GM12878 (cell line): ENCODE results near the gene TNK2. TPM values are rescaled to one million over a fixed set of nuclear protein-coding genes. Genes with fewer than 3 reads are reported as not detected.

Source experiments
- ATAC-seq: fragments of 200-7000 bp; cut with Tn5 transposase; 3 replicates; pipeline ENCODE4 v1.9.1; 2020; ENCODE audit warnings: mild to moderate bottlenecking, moderate library complexity
- BruUV-seq: library from RNA; stranded (reverse); fragments of 400-500 nt; replicated peaks from 2 replicates; lab custom pipeline; 2021; lab: Mats Ljungman, UMichigan
- CTCF ChIA-PET: fragments of 300-600 bp; sonication (Branson Sonifier 250); formaldehyde crosslinking; extraction: SDS; loops from one replicate; lab custom pipeline; 2021; ENCODE audit warnings: inconsistent platforms; lab: Yijun Ruan, JAX
- POLR2A ChIA-PET: fragments of 350-600 bp; formaldehyde crosslinking; extraction: SDS; loops from one replicate; lab custom pipeline; 2021; ENCODE audit warnings: inconsistent platforms; lab: Charles Lee
- RAD21 ChIA-PET: fragments of 300-600 bp; sonication (Branson Sonifier 250); formaldehyde crosslinking; loops from one replicate; lab custom pipeline; 2023; ENCODE audit warnings: antibody characterized with exemption; ENCODE audit not compliant: unreplicated experiment; lab: Charles Lee
- SMC1A ChIA-PET: fragments of 300-600 bp; sonication (Branson Sonifier 250); formaldehyde crosslinking; loops from one replicate; lab custom pipeline; 2023; ENCODE audit not compliant: unreplicated experiment, uncharacterized antibody; lab: Charles Lee
- DNase-seq: peaks from one replicate; pipeline ENCODE4 v3.0.0-alpha.2; 2011; ENCODE audit warnings: low read depth, low spot score
- FAIRE-seq: peaks from 3 replicates; lab custom pipeline; 2011; peaks lifted over from hg19 to GRCh38; lab: Jason Lieb, UNC
- H2AFZ ChIP-seq: 2 replicates; pipeline ENCODE4 v1.6.0; 2011; ENCODE audit warnings: low read depth, low read length, control low read depth; ENCODE audit not compliant: control insufficient read depth
- H3K27ac ChIP-seq: 2 replicates; pipeline ENCODE4 v1.5.1; 2011; ENCODE audit warnings: control low read depth; ENCODE audit not compliant: control insufficient read depth, insufficient read depth
- H3K27me3 ChIP-seq, 2 experiments: replicated peaks in 1 of 2; 2 replicates each; pipeline versions ENCODE4 v1.6.0 to v1.6.1; 2011; ENCODE audit warnings: low read length in 1 of 2; ENCODE audit not compliant: control insufficient read depth in 2 of 2, insufficient read depth in 2 of 2
- H3K36me3 ChIP-seq, 2 experiments: 2 replicates each; pipeline ENCODE4 v1.5.1; 2011; ENCODE audit warnings: low read length in 1 of 2; ENCODE audit not compliant: control insufficient read depth in 2 of 2, insufficient read depth in 2 of 2
- H3K4me1 ChIP-seq: 2 replicates; pipeline ENCODE4 v1.6.1; 2011; ENCODE audit warnings: mild to moderate bottlenecking, low read length, moderate library complexity, mixed read lengths; ENCODE audit not compliant: control insufficient read depth, insufficient read depth
- H3K4me2 ChIP-seq: 2 replicates; pipeline ENCODE4 v1.6.0; 2011; ENCODE audit warnings: control low read depth; ENCODE audit not compliant: control insufficient read depth, insufficient read depth
- H3K4me3 ChIP-seq: fragments of 200-600 bp; sonication (generic); 2 replicates; pipeline ENCODE4 v1.5.1; 2016
- H3K79me2 ChIP-seq: 2 replicates; pipeline ENCODE4 v1.6.0; 2011; ENCODE audit warnings: low read length; ENCODE audit not compliant: control insufficient read depth, insufficient read depth
- H3K9ac ChIP-seq: 2 replicates; pipeline ENCODE4 v1.8.0; 2011; ENCODE audit warnings: low read length, control low read depth, mixed read lengths; ENCODE audit not compliant: control insufficient read depth, insufficient read depth
- H3K9me3 ChIP-seq: replicated peaks from 3 replicates; pipeline ENCODE4 v1.5.1; 2011; ENCODE audit warnings: mild to moderate bottlenecking, low read length; ENCODE audit not compliant: control insufficient read depth, insufficient read depth
- H4K20me1 ChIP-seq: 2 replicates; pipeline ENCODE4 v1.6.0; 2011; ENCODE audit not compliant: control insufficient read depth, insufficient read depth
- ASH2L ChIP-seq: fragments of 300-600, 200-600 bp; sonication (generic); IDR thresholded peaks from 2 replicates; pipeline ENCODE4 v1.6.1; 2017; ENCODE audit warnings: low read depth, mild to moderate bottlenecking, borderline replicate concordance
- ATF7 ChIP-seq: fragments of 450-650 bp; IDR thresholded peaks from 2 replicates; pipeline ENCODE4 v1.6.1; 2016; ENCODE audit warnings: low read depth, mild to moderate bottlenecking
- CBX3 ChIP-seq: fragments of 200-600 bp; sonication (generic); IDR thresholded peaks from 2 replicates; pipeline ENCODE4 v1.6.1; 2016; ENCODE audit warnings: low read depth, borderline replicate concordance
- CEBPB ChIP-seq, 2 experiments: fragments of 150-350 bp in 1 of 2; IDR thresholded peaks; 2 replicates each; pipeline ENCODE4 v1.6.1; 2012 to 2014; ENCODE audit warnings: low read depth in 2 of 2, low read length in 2 of 2, borderline replicate concordance in 1 of 2, inconsistent platforms in 1 of 2
- EED ChIP-seq: sonication (generic); IDR thresholded peaks from 2 replicates; pipeline ENCODE4 v1.6.1; 2016; ENCODE audit warnings: antibody characterized with exemption, low read depth
- EP300 ChIP-seq, 2 experiments: fragments of 150-350 bp in 1 of 2; IDR thresholded peaks; 2 replicates each; pipeline ENCODE4 v1.6.1; 2011 to 2012; ENCODE audit warnings: low read depth in 2 of 2, low read length in 2 of 2, borderline replicate concordance in 1 of 2, improper control_type of control experiment in 1 of 2, inconsistent platforms in 1 of 2; ENCODE audit not compliant: control insufficient read depth in 1 of 2
- ETV6 ChIP-seq, 2 experiments: fragments of 450-650 bp in 1 of 2; IDR thresholded peaks in 1 of 2; conservative IDR thresholded peaks in 1 of 2; 2 replicates each; pipeline ENCODE4 v1.6.1; 2014; ENCODE audit warnings: antibody characterized with exemption in 1 of 2, borderline replicate concordance in 1 of 2, low read depth in 1 of 2, mild to moderate bottlenecking in 1 of 2, moderate library complexity in 1 of 2
- LARP7 ChIP-seq: fragments of 450-650 bp; IDR thresholded peaks from 2 replicates; pipeline ENCODE4 v1.6.1; 2017; ENCODE audit warnings: mild to moderate bottlenecking
- NFYA ChIP-seq: IDR thresholded peaks from 2 replicates; pipeline ENCODE4 v1.6.1; 2011; ENCODE audit warnings: low read depth, mild to moderate bottlenecking, low read length, improper control_type of control experiment, borderline replicate concordance
- SIX5 ChIP-seq: IDR thresholded peaks from 2 replicates; pipeline ENCODE4 v1.6.1; 2011; ENCODE audit warnings: mild to moderate bottlenecking, low read depth, low read length, moderate library complexity; ENCODE audit not compliant: severe bottlenecking
- SMAD1 ChIP-seq: fragments of 450-650 bp; IDR thresholded peaks from 2 replicates; pipeline ENCODE4 v1.6.1; 2018; ENCODE audit warnings: mild to moderate bottlenecking, low read depth; ENCODE audit not compliant: partially characterized antibody
- STAT1 ChIP-seq: fragments of 450-650 bp; conservative IDR thresholded peaks from 2 replicates; pipeline ENCODE4 v1.6.1; 2014; ENCODE audit warnings: antibody characterized with exemption, mild to moderate bottlenecking
- TCF12 ChIP-seq: IDR thresholded peaks from 2 replicates; pipeline ENCODE4 v1.6.1; 2011; ENCODE audit warnings: low read depth, mild to moderate bottlenecking, low read length
- USF2 ChIP-seq: IDR thresholded peaks from 2 replicates; pipeline ENCODE4 v1.6.1; 2011; ENCODE audit warnings: low read depth, low read length, improper control_type of control experiment, borderline replicate concordance
- ZNF384 ChIP-seq: IDR thresholded peaks from 2 replicates; pipeline ENCODE4 v1.6.1; 2012; ENCODE audit warnings: low read depth, mild to moderate bottlenecking, low read length, improper control_type of control experiment, borderline replicate concordance
- WGBS: methylation state at CpG from one replicate; pipeline ENCODE4 v1.1.6; 2016; ENCODE audit warnings: low lambda C conversion rate; ENCODE audit not compliant: insufficient replicate concordance, insufficient coverage; ENCODE audit errors: missing lambda C conversion rate; 5-methylcytosine and 5-hydroxymethylcytosine counted together
- in situ Hi-C: fragments of 300-500 bp; cut with MboI; formaldehyde crosslinking; loops from 9 replicates; pipeline ENCODE4 v1.14.3; 2018; ENCODE audit warnings: mixed read lengths
- intact Hi-C: fragments of 100-400 bp; cut with micrococcal nuclease; formaldehyde crosslinking; loops from one replicate; pipeline ENCODE4 v1.14.2; 2022; ENCODE audit not compliant: unreplicated experiment
- polyA plus RNA-seq, 11 experiments: library from polyadenylated mRNA; depleted of rRNA in 4 of 11; unstranded in 6 of 11; stranded (reverse) in 5 of 11; fragments of >200 nt; fragmentation: Nextera tagmentation in 4 of 11; fragmentation: Illumina TruSeq in 1 of 11; extraction: Ambion mirVana in 4 of 11; extraction: Trizol in 1 of 11; gene quantifications; 1 replicate in 1 of 11; 2 replicates in 10 of 11; pipeline versions ENCODE4 v1.2.1 to v1.2.3, GENCODE V29; 2011 to 2016; ENCODE audit warnings: inconsistent platforms in 2 of 11, missing spikeins in 2 of 11, low read depth in 1 of 11
- total RNA-seq, 4 experiments: library from RNA; depleted of rRNA in 3 of 4; stranded (reverse); fragments of >200 nt in 3 of 4; fragmentation: Illumina TruSeq in 1 of 4; extraction: Trizol in 1 of 4; gene quantifications; 2 replicates each; pipeline versions ENCODE4 v1.2.1 to v1.2.3, GENCODE V29; 2013 to 2021
- TF ChIP-seq, protein P1 (sequence below): fragments of 450-650 bp; IDR thresholded peaks from 2 replicates; pipeline ENCODE4 v1.6.1; 2016; ENCODE audit warnings: mild to moderate bottlenecking, moderate library complexity, borderline replicate concordance
- TF ChIP-seq, protein P2 (sequence below): fragments of 450-650 bp; IDR thresholded peaks from 2 replicates; pipeline ENCODE4 v1.6.1; 2018; ENCODE audit warnings: borderline replicate concordance, mild to moderate bottlenecking; ENCODE audit not compliant: partially characterized antibody

TNK2 gene
- total and polyA plus RNA-seq, 10 of the 15 experiments (the other 5 are each of a cell fraction or from before 2014, with no cell fraction given) = 0.13 to 47.8 (median 10.8) TPM

- Histone ChIP-seq H3K4me1 (peaks cover 3% of the 10 kb centered on the region; the same call in 1 of the 2 replicates), H3K9ac (no peak overlapping the region), H4K20me1 (no peaks in the 10 kb centered on the region), H3K79me2 (no peaks in the 10 kb centered on the region), H3K27me3 (no peaks in the 10 kb centered on the region), H3K9me3 (no peaks in the 10 kb centered on the region), H3K27ac (no peak overlapping the region), H3K36me3 (no peaks in the 10 kb centered on the region), H3K4me3 (no peak overlapping the region), H2AFZ (no peak overlapping the region), H3K4me2 (no peak overlapping the region)
- FAIRE-seq (no peak), ATAC-seq (no peak), DNase-seq (no peak)
- BruUV-seq = no TSS peak
- POLR2A ChIA-PET = no interaction called here
- RAD21 ChIA-PET = interaction anchor here (0.5 to 1.3 kb wide), 2 partner anchors 293 to 567 kb away, joined by 3 to 4 read pairs; no protein-coding TSS in a partner anchor
- CTCF ChIA-PET = interaction anchor here (0.9 kb wide), 1 partner anchor 40 kb away, joined by 3 read pairs; no protein-coding TSS in a partner anchor
- intact Hi-C loops = loop anchor here (5.0 to 10.0 kb wide), 3 partner anchors 202 to 579 kb away; partner anchors contain the start of gene XXYLT1
- 72% methylated on average over 14 of the region's 14 CpGs for WGBS
- SMC1A ChIA-PET = no interaction called here
- in situ Hi-C loops = no loop called here
- TF ChIP-seq EED = no peak
- no peak for TF ChIP-seq CEBPB (IDR thresholded peaks at IDR 0.05; ENCODE audit: borderline replicate concordance in 1 of 2, low read depth in 2 of 2, low read length in 2 of 2)
- TF ChIP-seq SMAD1 = no peak
- TF ChIP-seq CBX3 = no peak
- no peak for TF ChIP-seq USF2
- TF ChIP-seq LARP7 = no peak
- no peak for TF ChIP-seq SIX5
- no peak for TF ChIP-seq EP300 (IDR thresholded peaks at IDR 0.05; ENCODE audit: borderline replicate concordance in 1 of 2, control insufficient read depth in 1 of 2, low read depth in 2 of 2, low read length in 2 of 2)
- no peak for TF ChIP-seq TCF12
- TF ChIP-seq, protein P1, sequence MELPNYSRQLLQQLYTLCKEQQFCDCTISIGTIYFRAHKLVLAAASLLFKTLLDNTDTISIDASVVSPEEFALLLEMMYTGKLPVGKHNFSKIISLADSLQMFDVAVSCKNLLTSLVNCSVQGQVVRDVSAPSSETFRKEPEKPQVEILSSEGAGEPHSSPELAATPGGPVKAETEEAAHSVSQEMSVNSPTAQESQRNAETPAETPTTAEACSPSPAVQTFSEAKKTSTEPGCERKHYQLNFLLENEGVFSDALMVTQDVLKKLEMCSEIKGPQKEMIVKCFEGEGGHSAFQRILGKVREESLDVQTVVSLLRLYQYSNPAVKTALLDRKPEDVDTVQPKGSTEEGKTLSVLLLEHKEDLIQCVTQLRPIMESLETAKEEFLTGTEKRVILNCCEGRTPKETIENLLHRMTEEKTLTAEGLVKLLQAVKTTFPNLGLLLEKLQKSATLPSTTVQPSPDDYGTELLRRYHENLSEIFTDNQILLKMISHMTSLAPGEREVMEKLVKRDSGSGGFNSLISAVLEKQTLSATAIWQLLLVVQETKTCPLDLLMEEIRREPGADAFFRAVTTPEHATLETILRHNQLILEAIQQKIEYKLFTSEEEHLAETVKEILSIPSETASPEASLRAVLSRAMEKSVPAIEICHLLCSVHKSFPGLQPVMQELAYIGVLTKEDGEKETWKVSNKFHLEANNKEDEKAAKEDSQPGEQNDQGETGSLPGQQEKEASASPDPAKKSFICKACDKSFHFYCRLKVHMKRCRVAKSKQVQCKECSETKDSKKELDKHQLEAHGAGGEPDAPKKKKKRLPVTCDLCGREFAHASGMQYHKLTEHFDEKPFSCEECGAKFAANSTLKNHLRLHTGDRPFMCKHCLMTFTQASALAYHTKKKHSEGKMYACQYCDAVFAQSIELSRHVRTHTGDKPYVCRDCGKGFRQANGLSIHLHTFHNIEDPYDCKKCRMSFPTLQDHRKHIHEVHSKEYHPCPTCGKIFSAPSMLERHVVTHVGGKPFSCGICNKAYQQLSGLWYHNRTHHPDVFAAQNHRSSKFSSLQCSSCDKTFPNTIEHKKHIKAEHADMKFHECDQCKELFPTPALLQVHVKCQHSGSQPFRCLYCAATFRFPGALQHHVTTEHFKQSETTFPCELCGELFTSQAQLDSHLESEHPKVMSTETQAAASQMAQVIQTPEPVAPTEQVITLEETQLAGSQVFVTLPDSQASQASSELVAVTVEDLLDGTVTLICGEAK = no peak
- no peak for TF ChIP-seq ETV6 (conservative IDR thresholded peaks at IDR 0.05 in 1 of 2, IDR thresholded peaks at IDR 0.05 in 1 of 2; ENCODE audit: borderline replicate concordance in 1 of 2, low read depth in 1 of 2)
- no peak for TF ChIP-seq ZNF384
- TF ChIP-seq STAT1 = no peak
- no peak for TF ChIP-seq ASH2L
- TF ChIP-seq NFYA = no peak
- TF ChIP-seq, protein P2, sequence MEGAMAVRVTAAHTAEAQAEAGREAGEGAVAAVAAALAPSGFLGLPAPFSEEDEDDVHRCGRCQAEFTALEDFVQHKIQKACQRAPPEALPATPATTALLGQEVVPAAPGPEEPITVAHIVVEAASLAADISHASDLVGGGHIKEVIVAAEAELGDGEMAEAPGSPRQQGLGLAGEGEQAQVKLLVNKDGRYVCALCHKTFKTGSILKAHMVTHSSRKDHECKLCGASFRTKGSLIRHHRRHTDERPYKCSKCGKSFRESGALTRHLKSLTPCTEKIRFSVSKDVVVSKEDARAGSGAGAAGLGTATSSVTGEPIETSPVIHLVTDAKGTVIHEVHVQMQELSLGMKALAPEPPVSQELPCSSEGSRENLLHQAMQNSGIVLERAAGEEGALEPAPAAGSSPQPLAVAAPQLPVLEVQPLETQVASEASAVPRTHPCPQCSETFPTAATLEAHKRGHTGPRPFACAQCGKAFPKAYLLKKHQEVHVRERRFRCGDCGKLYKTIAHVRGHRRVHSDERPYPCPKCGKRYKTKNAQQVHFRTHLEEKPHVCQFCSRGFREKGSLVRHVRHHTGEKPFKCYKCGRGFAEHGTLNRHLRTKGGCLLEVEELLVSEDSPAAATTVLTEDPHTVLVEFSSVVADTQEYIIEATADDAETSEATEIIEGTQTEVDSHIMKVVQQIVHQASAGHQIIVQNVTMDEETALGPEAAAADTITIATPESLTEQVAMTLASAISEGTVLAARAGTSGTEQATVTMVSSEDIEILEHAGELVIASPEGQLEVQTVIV = no peak
- no peak for TF ChIP-seq ATF7
Observed at GRCh38 chr3:195853996-195854395, 54.4 kb downstream of the TNK2 start.
